LoVo (cell line): ENCODE results near the gene RIC8B.

Experiments used
- DNase-seq: peaks from one replicate; pipeline ENCODE4 v3.0.0-alpha.2; 2016; ENCODE audit warnings: low spot score

RIC8B gene

GRCh38 chr12:106868982-106869700 lies 94.7 kb downstream of the RIC8B start:
- DNase-seq: no peak

GRCh38 chr12:106870116-106870515 lies 95.6 kb downstream of the RIC8B start:
- no peak for DNase-seq

GRCh38 chr12:106871477-106871876 lies 97.0 kb downstream of the RIC8B start:
- no peak for DNase-seq

GRCh38 chr12:106873983-106874382 lies 99.5 kb downstream of the RIC8B start:
- DNase-seq: no peak

- DNase-seq: no peak
These were observed 104.3 kb downstream of the RIC8B start for GRCh38 chr12:106878804-106879203.

- DNase-seq: no peak
These were observed 105.1 kb downstream of the RIC8B start for GRCh38 chr12:106879612-106880011.

GRCh38 chr12:106883426-106883825 lies 108.9 kb downstream of the RIC8B start:
- no peak for DNase-seq

- no peak for DNase-seq
These were observed 110.5 kb downstream of the RIC8B start for GRCh38 chr12:106885026-106885425.

GRCh38 chr12:106885541-106886249 lies 111.2 kb downstream of the RIC8B start:
- DNase-seq: no peak

- DNase-seq: no peak
These were observed 112.5 kb downstream of the RIC8B start for GRCh38 chr12:106886932-106887331.

- DNase-seq: no peak
These were observed 114.0 kb downstream of the RIC8B start for GRCh38 chr12:106888348-106888970.

- no peak for DNase-seq
These were observed 114.8 kb downstream of the RIC8B start for GRCh38 chr12:106889326-106889725.

- no peak for DNase-seq
These were observed 115.6 kb downstream of the RIC8B start for GRCh38 chr12:106889950-106890626.

- peak; percentile 20 for DNase-seq
These were observed 117.6 kb downstream of the RIC8B start for GRCh38 chr12:106892075-106892474.

- DNase-seq: no peak
These were observed 119.0 kb downstream of the RIC8B start for GRCh38 chr12:106893451-106893850.

GRCh38 chr12:106894774-106895173 lies 120.3 kb downstream of the RIC8B start:
- no peak for DNase-seq

GRCh38 chr12:106896603-106897002 lies 122.1 kb downstream of the RIC8B start:
- no peak for DNase-seq

GRCh38 chr12:106897082-106897481 lies 122.6 kb downstream of the RIC8B start:
- no peak for DNase-seq

GRCh38 chr12:106897981-106898901 lies 123.8 kb downstream of the RIC8B start:
- no peak for DNase-seq

- no peak for DNase-seq
These were observed 126.1 kb downstream of the RIC8B start for GRCh38 chr12:106900554-106900953.

GRCh38 chr12:106901276-106901675 lies 126.8 kb downstream of the RIC8B start:
- no peak for DNase-seq

GRCh38 chr12:106902053-106902452 lies 127.6 kb downstream of the RIC8B start:
- DNase-seq: no peak
